ENCODE results near the gene TUBG2. TPM values are rescaled to one million over a fixed set of nuclear protein-coding genes. Genes with fewer than 3 reads are reported as not detected.
A peak's percentile ranks its signal among the peaks of the same experiment; 100 is the strongest.

TUBG2 gene
- polyA plus RNA-seq, 1 of the 3 experiments (the other 2 are of a cell fraction), result 33.9 TPM

GRCh38 chr17:42632949-42633444 lies 26.1 kb upstream of the TUBG2 start:
- POLR2A ChIA-PET, result no interaction called here
- Histone ChIP-seq H3K27ac (ENCODE audit: low read depth in 2 of 2, low read length in 1 of 2) (no peak overlapping the region), H3K9me2 (no peaks in the 10 kb centered on the region), H3K79me2 (ENCODE audit: insufficient read depth) (no peaks in the 10 kb centered on the region), H3K9me3 (no peaks in the 10 kb centered on the region), H3F3A (replicated peaks; ENCODE audit: insufficient read depth) (peaks cover 4% of the 10 kb centered on the region), H3K4me3 (ENCODE audit: low read depth in 2 of 2, low read length in 1 of 2) (no peak overlapping the region), H3K9ac (no peak overlapping the region), H3K4me1 (ENCODE audit: control insufficient read depth in 1 of 2, insufficient read depth in 2 of 2, low read depth in 1 of 2, low read length in 1 of 2) (no peaks in the 10 kb centered on the region), H3K36me3 (replicated peaks in 1 of 2; ENCODE audit: control insufficient read depth in 1 of 2, insufficient read depth in 2 of 2, low read length in 1 of 2) (no peaks in the 10 kb centered on the region), H3K27me3 (ENCODE audit: insufficient read depth) (no peaks in the 10 kb centered on the region), H3K4me2 (no peak overlapping the region), H4K20me1 (ENCODE audit: insufficient read depth) (no peaks in the 10 kb centered on the region), H2AFZ (ENCODE audit: low read depth) (0 out of 2 replicates have a peak overlapping the region, but pooled peaks have one; percentile 25)
- no peak for DNase-seq
- WGBS (ENCODE audit: low lambda C conversion rate), result 85% methylated on average over 9 of the region's 9 CpGs
- TF ChIP-seq REST (IDR thresholded peaks at IDR 0.05; ENCODE audit: low read depth, low read length) (no peak), TEAD4 (IDR thresholded peaks at IDR 0.05; ENCODE audit: borderline replicate concordance, insufficient read depth) (no peak), FOXM1 (IDR thresholded peaks at IDR 0.05; ENCODE audit: low read depth) (no peak), YY1 (IDR thresholded peaks at IDR 0.05; ENCODE audit: low read depth) (no peak), PBX3 (IDR thresholded peaks at IDR 0.05) (no peak), EP300 (IDR thresholded peaks at IDR 0.05; ENCODE audit: borderline replicate concordance in 1 of 2, low read depth in 1 of 2, low read length in 1 of 2) (no peak), FOXJ3 (CRISPR knock-in tag; IDR thresholded peaks at IDR 0.05) (no peak), ELF1 (IDR thresholded peaks at IDR 0.05) (no peak), SIN3A (IDR thresholded peaks at IDR 0.05; ENCODE audit: borderline replicate concordance, low read depth, low read length) (no peak), TAF1 (IDR thresholded peaks at IDR 0.05; ENCODE audit: borderline replicate concordance, low read depth, low read length) (no peak), RCOR1 (IDR thresholded peaks at IDR 0.05; ENCODE audit: low read length) (no peak), GATA2 (CRISPR knock-in tag; IDR thresholded peaks at IDR 0.05) (no peak)
- CTCF ChIA-PET, result interaction anchor here (1.1 kb wide), 1 partner anchor 48 kb away, joined by 3 read pairs; no protein-coding TSS in a partner anchor

- ChIA-PET CTCF (interaction anchor here (0.6 to 1.3 kb wide), 2 partner anchors 39 to 61 kb away, joined by 3 to 4 read pairs; no protein-coding TSS in a partner anchor), POLR2A (no interaction called here)
- Histone ChIP-seq H3K9me3 (no peaks in the 10 kb centered on the region), H4K20me1 (ENCODE audit: insufficient read depth) (no peaks in the 10 kb centered on the region), H3F3A (replicated peaks; ENCODE audit: insufficient read depth) (no peaks in the 10 kb centered on the region), H3K36me3 (replicated peaks in 1 of 2; ENCODE audit: control insufficient read depth in 1 of 2, insufficient read depth in 2 of 2, low read length in 1 of 2) (no peaks in the 10 kb centered on the region), H3K79me2 (ENCODE audit: insufficient read depth) (no peaks in the 10 kb centered on the region), H2AFZ (ENCODE audit: low read depth) (no peak overlapping the region), H3K4me2 (no peak overlapping the region), H3K4me1 (ENCODE audit: control insufficient read depth in 1 of 2, insufficient read depth in 2 of 2, low read depth in 1 of 2, low read length in 1 of 2) (no peaks in the 10 kb centered on the region; a peak in 1 of 4 replicates), H3K4me3 (ENCODE audit: low read depth in 2 of 2, low read length in 1 of 2) (no peak overlapping the region), H3K9ac (no peak overlapping the region), H3K27ac (ENCODE audit: low read depth in 2 of 2, low read length in 1 of 2) (no peak overlapping the region), H3K9me2 (no peaks in the 10 kb centered on the region), H3K27me3 (ENCODE audit: insufficient read depth) (no peaks in the 10 kb centered on the region)
- DNase-seq, result no peak
- no peak for TF ChIP-seq JUND (IDR thresholded peaks at IDR 0.05)
- no peak for TF ChIP-seq IRF3 (IDR thresholded peaks at IDR 0.05; ENCODE audit: low read depth, low read length)
- no peak for TF ChIP-seq CTCF (IDR thresholded peaks at IDR 0.05)
- TF ChIP-seq RCOR1 (IDR thresholded peaks at IDR 0.05; ENCODE audit: low read length), result no peak
- no peak for TF ChIP-seq RAD21 (IDR thresholded peaks at IDR 0.05; ENCODE audit: low read length)
- 70% methylated on average over 6 of the region's 7 CpGs for WGBS (ENCODE audit: low lambda C conversion rate)
Measured at GRCh38 chr17:42639525-42640113, 19.5 kb upstream of the TUBG2 start.

Measured in SK-N-SH (cell line).